ENCODE data around the gene GABBR2.

DNA sequence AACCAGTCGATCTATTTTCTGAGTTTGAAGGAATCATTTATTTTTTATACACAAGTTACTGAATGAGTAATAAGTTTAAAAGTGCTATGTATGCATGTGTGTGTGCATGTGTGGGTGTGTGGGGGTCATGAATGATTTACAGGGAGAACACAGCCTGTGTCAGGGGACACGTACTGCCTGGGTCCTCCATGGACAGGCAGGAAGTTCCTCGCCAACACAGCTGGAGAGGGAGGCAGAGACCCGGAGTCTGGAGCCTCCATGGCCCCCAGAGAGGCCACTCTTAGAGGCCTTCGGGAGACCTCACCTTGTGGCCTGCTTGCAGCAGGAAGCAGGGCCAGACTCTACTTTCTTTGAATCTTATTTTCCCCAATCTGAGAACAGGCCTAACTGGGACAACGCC lies 144.7 kb downstream of the GABBR2 start:
- TF ChIP-seq TAF1 (IDR thresholded peaks at IDR 0.05; ENCODE audit: low read depth) (no peak), RAD21 (IDR thresholded peaks at IDR 0.05; ENCODE audit: low read depth) (no peak), EP300 (IDR thresholded peaks at IDR 0.05; ENCODE audit: borderline replicate concordance) (no peak), TCF12 (IDR thresholded peaks at IDR 0.05; ENCODE audit: low read depth) (no peak), ZBTB7A (IDR thresholded peaks at IDR 0.05; ENCODE audit: low read depth) (no peak), NFIC (IDR thresholded peaks at IDR 0.05) (no peak), CREB1 (IDR thresholded peaks at IDR 0.05; ENCODE audit: low read depth) (no peak)
- TF ChIP-seq, protein P1, sequence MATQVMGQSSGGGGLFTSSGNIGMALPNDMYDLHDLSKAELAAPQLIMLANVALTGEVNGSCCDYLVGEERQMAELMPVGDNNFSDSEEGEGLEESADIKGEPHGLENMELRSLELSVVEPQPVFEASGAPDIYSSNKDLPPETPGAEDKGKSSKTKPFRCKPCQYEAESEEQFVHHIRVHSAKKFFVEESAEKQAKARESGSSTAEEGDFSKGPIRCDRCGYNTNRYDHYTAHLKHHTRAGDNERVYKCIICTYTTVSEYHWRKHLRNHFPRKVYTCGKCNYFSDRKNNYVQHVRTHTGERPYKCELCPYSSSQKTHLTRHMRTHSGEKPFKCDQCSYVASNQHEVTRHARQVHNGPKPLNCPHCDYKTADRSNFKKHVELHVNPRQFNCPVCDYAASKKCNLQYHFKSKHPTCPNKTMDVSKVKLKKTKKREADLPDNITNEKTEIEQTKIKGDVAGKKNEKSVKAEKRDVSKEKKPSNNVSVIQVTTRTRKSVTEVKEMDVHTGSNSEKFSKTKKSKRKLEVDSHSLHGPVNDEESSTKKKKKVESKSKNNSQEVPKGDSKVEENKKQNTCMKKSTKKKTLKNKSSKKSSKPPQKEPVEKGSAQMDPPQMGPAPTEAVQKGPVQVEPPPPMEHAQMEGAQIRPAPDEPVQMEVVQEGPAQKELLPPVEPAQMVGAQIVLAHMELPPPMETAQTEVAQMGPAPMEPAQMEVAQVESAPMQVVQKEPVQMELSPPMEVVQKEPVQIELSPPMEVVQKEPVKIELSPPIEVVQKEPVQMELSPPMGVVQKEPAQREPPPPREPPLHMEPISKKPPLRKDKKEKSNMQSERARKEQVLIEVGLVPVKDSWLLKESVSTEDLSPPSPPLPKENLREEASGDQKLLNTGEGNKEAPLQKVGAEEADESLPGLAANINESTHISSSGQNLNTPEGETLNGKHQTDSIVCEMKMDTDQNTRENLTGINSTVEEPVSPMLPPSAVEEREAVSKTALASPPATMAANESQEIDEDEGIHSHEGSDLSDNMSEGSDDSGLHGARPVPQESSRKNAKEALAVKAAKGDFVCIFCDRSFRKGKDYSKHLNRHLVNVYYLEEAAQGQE (IDR thresholded peaks at IDR 0.05; ENCODE audit: low read depth) = no peak
- TF ChIP-seq, protein P2, sequence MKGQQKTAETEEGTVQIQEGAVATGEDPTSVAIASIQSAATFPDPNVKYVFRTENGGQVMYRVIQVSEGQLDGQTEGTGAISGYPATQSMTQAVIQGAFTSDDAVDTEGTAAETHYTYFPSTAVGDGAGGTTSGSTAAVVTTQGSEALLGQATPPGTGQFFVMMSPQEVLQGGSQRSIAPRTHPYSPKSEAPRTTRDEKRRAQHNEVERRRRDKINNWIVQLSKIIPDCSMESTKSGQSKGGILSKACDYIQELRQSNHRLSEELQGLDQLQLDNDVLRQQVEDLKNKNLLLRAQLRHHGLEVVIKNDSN (IDR thresholded peaks at IDR 0.05) = no peak
